ENCODE measurements around the gene CXCR3.

DNA sequence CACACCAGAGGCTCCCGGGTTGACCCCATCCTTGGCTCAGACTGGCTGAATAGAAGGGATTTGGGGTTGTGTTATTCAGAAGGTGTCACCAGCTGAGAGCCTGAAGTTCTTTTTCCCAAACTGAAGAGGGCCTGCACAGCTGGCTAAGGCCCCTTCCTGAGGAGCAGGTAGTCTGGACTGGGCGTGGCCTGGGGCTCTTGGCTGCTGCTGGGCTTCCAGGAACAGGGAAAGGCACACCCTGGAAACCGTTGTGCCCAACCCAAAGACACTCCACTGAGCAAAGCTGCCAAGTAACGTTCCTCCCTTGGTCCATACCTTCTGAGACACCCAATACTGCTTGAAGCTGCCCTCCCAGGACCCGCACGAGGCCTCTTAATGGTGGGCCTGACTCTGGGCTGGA, 8.3 kb upstream of the CXCR3 start:
- TF ChIP-seq, protein P1, sequence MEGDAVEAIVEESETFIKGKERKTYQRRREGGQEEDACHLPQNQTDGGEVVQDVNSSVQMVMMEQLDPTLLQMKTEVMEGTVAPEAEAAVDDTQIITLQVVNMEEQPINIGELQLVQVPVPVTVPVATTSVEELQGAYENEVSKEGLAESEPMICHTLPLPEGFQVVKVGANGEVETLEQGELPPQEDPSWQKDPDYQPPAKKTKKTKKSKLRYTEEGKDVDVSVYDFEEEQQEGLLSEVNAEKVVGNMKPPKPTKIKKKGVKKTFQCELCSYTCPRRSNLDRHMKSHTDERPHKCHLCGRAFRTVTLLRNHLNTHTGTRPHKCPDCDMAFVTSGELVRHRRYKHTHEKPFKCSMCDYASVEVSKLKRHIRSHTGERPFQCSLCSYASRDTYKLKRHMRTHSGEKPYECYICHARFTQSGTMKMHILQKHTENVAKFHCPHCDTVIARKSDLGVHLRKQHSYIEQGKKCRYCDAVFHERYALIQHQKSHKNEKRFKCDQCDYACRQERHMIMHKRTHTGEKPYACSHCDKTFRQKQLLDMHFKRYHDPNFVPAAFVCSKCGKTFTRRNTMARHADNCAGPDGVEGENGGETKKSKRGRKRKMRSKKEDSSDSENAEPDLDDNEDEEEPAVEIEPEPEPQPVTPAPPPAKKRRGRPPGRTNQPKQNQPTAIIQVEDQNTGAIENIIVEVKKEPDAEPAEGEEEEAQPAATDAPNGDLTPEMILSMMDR (IDR thresholded peaks at IDR 0.05): no peak
- TF ChIP-seq POLR2AphosphoS5 (IDR thresholded peaks at IDR 0.05): no peak
- no peak for TF ChIP-seq POLR2A (IDR thresholded peaks at IDR 0.05; ENCODE audit: low read depth)
- no peak for TF ChIP-seq EP300 (IDR thresholded peaks at IDR 0.05)
